ENCODE data around the gene RGPD6. TPM values are rescaled to one million over a fixed set of nuclear protein-coding genes. Genes with fewer than 3 reads are reported as not detected.

Gene RGPD6
- total RNA-seq (2022; extraction: Qiagen RNA extraction; ENCODE audit: low read depth), result 5.3 to 12.2 TPM (median 9.9 TPM) in 5 replicates

GRCh38 chr2:110576763-110577416 is at the start of gene RGPD6:
TSS of gene RGPD6 (minus strand) at chr2:110577222. CDS start at chr2:110577024, 198 bp downstream.

DNA sequence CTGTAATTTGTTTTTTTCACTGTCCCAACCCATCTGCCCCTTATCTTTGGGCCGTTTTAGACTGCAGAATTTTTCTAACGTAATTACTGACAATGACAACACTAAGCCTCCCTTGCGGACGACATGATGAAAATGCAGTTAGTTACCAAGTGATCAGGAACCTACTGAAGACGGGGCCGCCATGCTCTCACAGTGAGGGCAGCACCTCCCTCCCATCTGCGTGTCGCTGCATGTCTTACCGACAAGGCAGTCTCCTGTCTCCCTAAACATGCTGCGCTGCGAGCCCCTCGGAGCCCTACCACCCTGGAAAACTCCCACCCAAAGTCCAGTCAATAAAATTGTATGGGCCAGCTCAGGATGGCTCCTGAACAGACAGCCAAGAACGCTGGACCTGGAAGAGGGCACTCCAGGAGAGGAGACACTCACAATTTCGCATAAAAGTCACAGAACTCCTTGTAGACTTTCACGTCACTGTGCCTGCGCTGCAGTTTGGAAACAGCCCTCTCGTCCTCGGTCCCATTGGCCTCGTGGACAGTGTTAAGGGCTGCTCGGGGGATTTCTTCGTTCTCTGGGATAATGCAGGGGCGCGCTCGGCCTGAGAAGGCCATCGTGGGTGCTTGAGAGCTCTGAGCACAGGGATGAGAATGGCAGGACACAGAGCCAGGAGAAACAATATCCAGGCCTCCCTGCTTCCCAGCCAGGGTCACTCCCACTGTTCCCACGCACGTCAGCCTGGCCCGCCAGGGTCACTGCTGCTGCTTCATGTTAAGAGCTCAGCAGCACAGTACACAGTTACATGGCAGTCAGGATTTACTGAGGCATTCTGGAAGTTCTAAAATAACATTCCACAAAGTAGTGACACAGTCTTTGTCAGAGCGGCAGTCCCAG is 104.6 kb downstream of the RGPD6 start, which contains the start of gene LIMS4:
LIMS4 (minus strand) TSS at position 646 of the 888 bp plus-strand sequence; CDS start at position 608, 38 bp downstream.

Other genes with a start within 250 kb of the RGPD6 start
- gene LIMS4, start 104.4 kb downstream of the RGPD6 start, total RNA-seq (2022; extraction: Qiagen RNA extraction; ENCODE audit: low read depth), result 0.37 to 1.1 TPM (median 0.56 TPM) in 5 replicates
- gene BUB1, start 100.8 kb upstream of the RGPD6 start, total RNA-seq (2022; extraction: Qiagen RNA extraction; ENCODE audit: low read depth), result 32.4 to 48.9 TPM (median 45.5 TPM) in 5 replicates
- gene ACOXL, start 155.4 kb upstream of the RGPD6 start, total RNA-seq (2022; extraction: Qiagen RNA extraction; ENCODE audit: low read depth), result not detected in 5 replicates